ENCODE measurements around the gene SLC31A2.
"Not testable (repeated sequence)": the region's sequence is repeated elsewhere in the genome, so short reads cannot be mapped to it uniquely, and the experiment has no call there.

Gene SLC31A2

GRCh38 chr9:113143432-113144227, 7.2 kb upstream of the SLC31A2 start:
- H3K4me2 ChIP-seq = no peak overlapping the region
- no peaks in the 10 kb centered on the region for H3K79me2 ChIP-seq (ENCODE audit: insufficient read depth, low read depth)
- H3K36me3 ChIP-seq (ENCODE audit: insufficient read depth) = no peaks in the 10 kb centered on the region
- H3K4me3 ChIP-seq (IDR thresholded peaks at IDR 0.05; ENCODE audit: insufficient read depth, low read depth, low read length) = no peak overlapping the region
- no peaks in the 10 kb centered on the region for H3K27me3 ChIP-seq (ENCODE audit: insufficient read depth, low read depth)
- H3K9ac ChIP-seq = no peak overlapping the region
- H2AFZ ChIP-seq (ENCODE audit: low read depth) = no peak overlapping the region
- TF ChIP-seq CTCF (conservative IDR thresholded peaks at IDR 0.05; ENCODE audit: low read depth, low read length) = no peak
- H3K4me1 ChIP-seq (ENCODE audit: low read depth, poor library complexity, severe bottlenecking) = no peaks in the 10 kb centered on the region
- H3K27ac ChIP-seq = no peak overlapping the region
- no peaks in the 10 kb centered on the region for H4K20me1 ChIP-seq (ENCODE audit: insufficient read depth)

GRCh38 chr9:113148372-113148705, 2.5 kb upstream of the SLC31A2 start:
- Histone ChIP-seq H3K9ac (no peak overlapping the region), H3K79me2 (ENCODE audit: insufficient read depth, low read depth) (no peaks in the 10 kb centered on the region), H3K4me1 (ENCODE audit: low read depth, poor library complexity, severe bottlenecking) (peaks cover 27% of the 10 kb centered on the region), H3K27ac (no peak overlapping the region), H3K4me3 (IDR thresholded peaks at IDR 0.05; ENCODE audit: insufficient read depth, low read depth, low read length) (no peak overlapping the region), H2AFZ (ENCODE audit: low read depth) (no peak overlapping the region), H4K20me1 (ENCODE audit: insufficient read depth) (no peaks in the 10 kb centered on the region), H3K27me3 (ENCODE audit: insufficient read depth, low read depth) (no peaks in the 10 kb centered on the region), H3K36me3 (ENCODE audit: insufficient read depth) (no peaks in the 10 kb centered on the region), H3K4me2 (no peak overlapping the region)
- no peak for TF ChIP-seq CTCF (conservative IDR thresholded peaks at IDR 0.05; ENCODE audit: low read depth, low read length)

GRCh38 chr9:113148781-113149510, 1.9 kb upstream of the SLC31A2 start:
- Histone ChIP-seq H3K4me2 (no peak overlapping the region), H4K20me1 (ENCODE audit: insufficient read depth) (no peaks in the 10 kb centered on the region), H3K79me2 (ENCODE audit: insufficient read depth, low read depth) (no peaks in the 10 kb centered on the region), H3K27me3 (ENCODE audit: insufficient read depth, low read depth) (no peaks in the 10 kb centered on the region), H3K27ac (no peak overlapping the region), H3K36me3 (ENCODE audit: insufficient read depth) (no peaks in the 10 kb centered on the region), H3K9ac (no peak overlapping the region), H2AFZ (ENCODE audit: low read depth) (no peak overlapping the region), H3K4me3 (IDR thresholded peaks at IDR 0.05; ENCODE audit: insufficient read depth, low read depth, low read length) (no peak overlapping the region), H3K4me1 (ENCODE audit: low read depth, poor library complexity, severe bottlenecking) (peaks cover 30% of the 10 kb centered on the region)
- TF ChIP-seq CTCF (conservative IDR thresholded peaks at IDR 0.05; ENCODE audit: low read depth, low read length) = no peak

- H3K4me2 ChIP-seq; H3K4me3 ChIP-seq (IDR thresholded peaks at IDR 0.05; ENCODE audit: insufficient read depth, low read depth, low read length); H3K79me2 ChIP-seq (ENCODE audit: insufficient read depth, low read depth); H3K27me3 ChIP-seq (ENCODE audit: insufficient read depth, low read depth); H3K36me3 ChIP-seq (ENCODE audit: insufficient read depth); H3K9ac ChIP-seq; H2AFZ ChIP-seq (ENCODE audit: low read depth); H4K20me1 ChIP-seq (ENCODE audit: insufficient read depth); H3K27ac ChIP-seq: not testable (repeated sequence)
- H3K4me1 ChIP-seq (ENCODE audit: low read depth, poor library complexity, severe bottlenecking) = peaks cover 30% of the 10 kb centered on the region
Observed at GRCh38 chr9:113149561-113149960, 1.2 kb upstream of the SLC31A2 start.
